Kasumi-1 (cell line): ENCODE results near the gene ERCC4.
A peak's percentile ranks its signal among the peaks of the same experiment; 100 is the strongest.

Source experiments
- DNase-seq, 2 experiments: peaks; one replicate each; lab custom pipeline; 2025; lab: John Stamatoyannopoulos, UW

ERCC4 gene

GRCh38 chr16:13994239-13995106, 74.5 kb downstream of the ERCC4 start:
- DNase-seq: no peak

- DNase-seq: no peak
Observed at GRCh38 chr16:13995194-13995593, 75.2 kb downstream of the ERCC4 start.

- DNase-seq: no peak
Observed at GRCh38 chr16:13996778-13997288, 76.9 kb downstream of the ERCC4 start.

- no peak for DNase-seq
Observed at GRCh38 chr16:13997526-13997925, 77.6 kb downstream of the ERCC4 start.

DNA sequence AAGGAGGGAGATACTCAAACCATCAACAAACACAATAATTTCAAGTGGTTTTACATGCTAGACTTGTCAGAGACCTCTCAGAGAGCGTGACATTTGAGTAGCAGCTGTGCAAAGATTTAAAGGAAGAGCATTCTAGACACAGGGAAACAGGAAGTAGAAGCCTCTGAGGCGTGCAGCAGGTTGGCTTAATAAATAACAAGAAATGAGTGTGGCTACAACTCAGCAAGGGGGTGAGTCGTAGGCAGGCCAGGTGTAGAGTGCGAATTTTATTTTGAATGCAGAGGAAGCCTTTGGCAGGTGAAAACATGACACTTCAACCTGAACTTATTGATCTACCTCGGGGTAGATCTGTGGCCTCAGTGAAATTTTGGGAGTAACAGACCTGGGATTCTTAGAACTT, 78.0 kb downstream of the ERCC4 start:
- peak in 1 of 2 experiments; percentile 33 for DNase-seq

GRCh38 chr16:13999071-13999894, 79.3 kb downstream of the ERCC4 start:
- no peak for DNase-seq

DNA sequence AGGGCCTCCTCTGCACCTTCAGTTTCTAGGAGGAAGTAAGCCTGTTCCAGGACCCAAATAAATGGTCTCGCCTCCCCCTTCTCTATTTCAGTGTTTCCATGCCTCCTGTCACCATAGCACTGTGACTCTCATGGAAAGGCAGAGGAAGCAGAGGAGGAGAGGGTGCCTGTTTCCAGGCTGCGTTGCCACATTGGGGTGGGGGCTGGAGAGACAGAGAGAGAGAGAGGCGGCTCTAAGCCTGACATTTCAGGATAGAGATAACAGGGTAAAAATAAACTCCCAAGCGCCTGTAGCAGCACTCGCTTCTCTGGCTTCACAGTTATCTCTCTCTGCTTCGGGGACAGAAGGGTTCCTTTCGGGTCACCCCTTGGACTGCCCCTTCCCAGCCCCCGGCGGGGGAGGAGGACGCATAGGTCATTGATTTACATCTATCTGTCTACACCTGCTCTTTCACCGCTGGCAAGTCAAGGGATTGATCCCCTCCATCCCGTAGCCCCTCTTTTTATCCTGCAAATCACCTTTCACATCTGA, 80.0 kb downstream of the ERCC4 start:
- DNase-seq: no peak

- DNase-seq: no peak
Observed at GRCh38 chr16:14001521-14001920, 81.6 kb downstream of the ERCC4 start.
